ENCODE measurements around the gene PTCD2.

DNA sequence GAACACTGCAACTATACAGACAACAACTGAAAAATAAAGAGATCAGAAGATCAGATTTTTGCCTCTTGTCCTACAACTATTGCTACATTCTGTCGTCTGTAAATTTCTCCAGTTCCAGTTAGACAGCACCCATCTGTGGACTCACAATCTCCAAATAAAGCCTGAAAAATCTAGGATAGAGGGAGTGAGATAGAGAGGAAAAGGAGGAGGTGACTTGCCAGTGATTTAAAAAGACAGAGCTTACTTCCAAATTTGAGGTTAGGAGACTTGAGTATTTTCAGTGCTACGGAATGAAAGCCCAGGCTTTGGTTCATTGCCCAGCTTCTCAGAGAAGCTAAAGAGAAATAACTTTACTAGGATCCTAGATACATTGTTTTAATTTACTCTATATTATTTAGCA lies 63.6 kb downstream of the PTCD2 start:
- TF ChIP-seq ZFP30 (CRISPR knock-in tag; IDR thresholded peaks at IDR 0.05), result no peak
- TF ChIP-seq, protein P1, sequence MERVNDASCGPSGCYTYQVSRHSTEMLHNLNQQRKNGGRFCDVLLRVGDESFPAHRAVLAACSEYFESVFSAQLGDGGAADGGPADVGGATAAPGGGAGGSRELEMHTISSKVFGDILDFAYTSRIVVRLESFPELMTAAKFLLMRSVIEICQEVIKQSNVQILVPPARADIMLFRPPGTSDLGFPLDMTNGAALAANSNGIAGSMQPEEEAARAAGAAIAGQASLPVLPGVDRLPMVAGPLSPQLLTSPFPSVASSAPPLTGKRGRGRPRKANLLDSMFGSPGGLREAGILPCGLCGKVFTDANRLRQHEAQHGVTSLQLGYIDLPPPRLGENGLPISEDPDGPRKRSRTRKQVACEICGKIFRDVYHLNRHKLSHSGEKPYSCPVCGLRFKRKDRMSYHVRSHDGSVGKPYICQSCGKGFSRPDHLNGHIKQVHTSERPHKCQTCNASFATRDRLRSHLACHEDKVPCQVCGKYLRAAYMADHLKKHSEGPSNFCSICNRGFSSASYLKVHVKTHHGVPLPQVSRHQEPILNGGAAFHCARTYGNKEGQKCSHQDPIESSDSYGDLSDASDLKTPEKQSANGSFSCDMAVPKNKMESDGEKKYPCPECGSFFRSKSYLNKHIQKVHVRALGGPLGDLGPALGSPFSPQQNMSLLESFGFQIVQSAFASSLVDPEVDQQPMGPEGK (CRISPR knock-in tag; IDR thresholded peaks at IDR 0.05; ENCODE audit: borderline replicate concordance), result no peak
- no peak for TF ChIP-seq GLIS3 (CRISPR knock-in tag; IDR thresholded peaks at IDR 0.05)
- TF ChIP-seq ZFP3 (CRISPR knock-in tag; IDR thresholded peaks at IDR 0.05), result no peak
- TF ChIP-seq, protein P2, sequence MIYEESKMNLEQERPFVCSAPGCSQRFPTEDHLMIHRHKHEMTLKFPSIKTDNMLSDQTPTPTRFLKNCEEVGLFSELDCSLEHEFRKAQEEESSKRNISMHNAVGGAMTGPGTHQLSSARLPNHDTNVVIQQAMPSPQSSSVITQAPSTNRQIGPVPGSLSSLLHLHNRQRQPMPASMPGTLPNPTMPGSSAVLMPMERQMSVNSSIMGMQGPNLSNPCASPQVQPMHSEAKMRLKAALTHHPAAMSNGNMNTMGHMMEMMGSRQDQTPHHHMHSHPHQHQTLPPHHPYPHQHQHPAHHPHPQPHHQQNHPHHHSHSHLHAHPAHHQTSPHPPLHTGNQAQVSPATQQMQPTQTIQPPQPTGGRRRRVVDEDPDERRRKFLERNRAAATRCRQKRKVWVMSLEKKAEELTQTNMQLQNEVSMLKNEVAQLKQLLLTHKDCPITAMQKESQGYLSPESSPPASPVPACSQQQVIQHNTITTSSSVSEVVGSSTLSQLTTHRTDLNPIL (CRISPR knock-in tag; IDR thresholded peaks at IDR 0.05; ENCODE audit: low read depth), result no peak
- no peak for TF ChIP-seq ZNF565 (CRISPR knock-in tag; conservative IDR thresholded peaks at IDR 0.05; ENCODE audit: low read depth)
- TF ChIP-seq OSR1 (CRISPR knock-in tag; IDR thresholded peaks at IDR 0.05), result no peak
- TF ChIP-seq BACH2 (CRISPR knock-in tag; IDR thresholded peaks at IDR 0.05; ENCODE audit: borderline replicate concordance), result no peak
